GM23338 (cell line): Measurements from ENCODE around the gene PEAK3. TPM values are rescaled to one million over a fixed set of nuclear protein-coding genes. Genes with fewer than 3 reads are reported as not detected.

Experiments used
- ATAC-seq: fragments of 200-7000 bp; cut with Tn5 transposase; 3 replicates; pipeline ENCODE4 v1.9.1; 2020
- DNase-seq: peaks from one replicate; pipeline ENCODE4 v3.0.0-alpha.2; 2015; ENCODE audit warnings: low spot score
- H2AFZ ChIP-seq: fragments of 200-600 bp; sonication (generic); 2 replicates; pipeline ENCODE4 v1.8.0; 2016; ENCODE audit warnings: antibody characterized with exemption, mild to moderate bottlenecking, moderate library complexity
- H3F3A ChIP-seq: fragments of 200-600 bp; sonication (generic); replicated peaks from 2 replicates; pipeline ENCODE4 v1.8.0; 2017; ENCODE audit warnings: antibody characterized with exemption, mixed run types, low read depth
- H3K27ac ChIP-seq: fragments of 200-600 bp; sonication (generic); 2 replicates; pipeline ENCODE4 v1.6.1; 2016; ENCODE audit warnings: low read depth
- H3K27me3 ChIP-seq: fragments of 200-600 bp; sonication (generic); 2 replicates; pipeline ENCODE4 v1.8.0; 2016; ENCODE audit warnings: mild to moderate bottlenecking, mixed run types, moderate library complexity; ENCODE audit not compliant: insufficient read depth
- H3K36me3 ChIP-seq: fragments of 200-600 bp; sonication (generic); 2 replicates; pipeline ENCODE4 v1.8.0; 2016; ENCODE audit warnings: mild to moderate bottlenecking; ENCODE audit not compliant: insufficient read depth
- H3K4me1 ChIP-seq: fragments of 200-600 bp; sonication (generic); 2 replicates; pipeline ENCODE4 v1.8.0; 2016; ENCODE audit warnings: mild to moderate bottlenecking, moderate library complexity; ENCODE audit not compliant: insufficient read depth
- H3K4me2 ChIP-seq: fragments of 200-600 bp; sonication (generic); 2 replicates; pipeline ENCODE4 v1.7.1; 2017; ENCODE audit warnings: mixed run types
- H3K4me3 ChIP-seq: fragments of 200-600 bp; sonication (generic); 2 replicates; pipeline ENCODE4 v1.6.1; 2016; ENCODE audit warnings: mixed run types
- H3K79me2 ChIP-seq: fragments of 200-600 bp; sonication (generic); replicated peaks from 2 replicates; pipeline ENCODE4 v1.8.0; 2017; ENCODE audit warnings: mild to moderate bottlenecking; ENCODE audit not compliant: insufficient read depth
- H3K9me2 ChIP-seq: fragments of 200-600 bp; sonication (generic); 2 replicates; pipeline ENCODE4 v1.8.0; 2017; ENCODE audit not compliant: insufficient read depth
- H4K20me1 ChIP-seq: fragments of 200-600 bp; sonication (generic); replicated peaks from 2 replicates; pipeline ENCODE4 v1.8.0; 2017; ENCODE audit warnings: mild to moderate bottlenecking; ENCODE audit not compliant: insufficient read depth
- H3K27ac Mint-ChIP-seq: 2 replicates; pipeline ENCODE4 v1.8.0; 2020; ENCODE audit warnings: inconsistent platforms, mild to moderate bottlenecking, moderate library complexity, mixed read lengths
- H3K27me3 Mint-ChIP-seq: 3 replicates; pipeline ENCODE4 v1.8.0; 2022; ENCODE audit warnings: low read depth, mild to moderate bottlenecking, moderate library complexity, mixed read lengths, inconsistent platforms; ENCODE audit not compliant: insufficient read depth, poor library complexity
- H3K36me3 Mint-ChIP-seq: 3 replicates; pipeline ENCODE4 v1.8.0; 2021; ENCODE audit warnings: low read depth, mild to moderate bottlenecking, inconsistent platforms, moderate library complexity, mixed read lengths
- H3K4me1 Mint-ChIP-seq: 3 replicates; pipeline ENCODE4 v1.8.0; 2020; ENCODE audit warnings: mild to moderate bottlenecking, inconsistent platforms, mixed read lengths
- H3K4me3 Mint-ChIP-seq: 3 replicates; pipeline ENCODE4 v1.8.0; 2021; ENCODE audit warnings: moderate library complexity, mild to moderate bottlenecking, inconsistent platforms, mixed read lengths
- H3K9me3 Mint-ChIP-seq: 3 replicates; pipeline ENCODE4 v1.8.0; 2020; ENCODE audit warnings: moderate library complexity, mild to moderate bottlenecking, inconsistent platforms, mixed read lengths
- JUNB ChIP-seq: IDR thresholded peaks from one replicate; pipeline ENCODE4 v1.6.1; 2016; ENCODE audit warnings: antibody characterized with exemption; ENCODE audit not compliant: unreplicated experiment
- STAT1 ChIP-seq: IDR thresholded peaks from one replicate; pipeline ENCODE4 v1.6.1; 2016; ENCODE audit warnings: antibody characterized with exemption; ENCODE audit not compliant: unreplicated experiment
- ZNF114 ChIP-seq: fragments of 250-450 bp; sonication (Bioruptor Pico); IDR thresholded peaks from 2 replicates; pipeline ENCODE4 v1.5.0; 2020; ENCODE audit warnings: mild to moderate bottlenecking, moderate library complexity
- ZNF331 ChIP-seq: fragments of 250-450 bp; sonication (Bioruptor Pico); IDR thresholded peaks from 2 replicates; pipeline ENCODE4 v1.5.0; 2020; ENCODE audit warnings: low read depth, mild to moderate bottlenecking, moderate library complexity
- polyA plus RNA-seq: library from polyadenylated mRNA; unstranded; fragments of >200 nt; fragmentation: Nextera tagmentation; extraction: Ambion mirVana; gene quantifications from 2 replicates; pipeline ENCODE4 v1.2.1, GENCODE V29; 2016
- total RNA-seq: library from RNA; depleted of rRNA; stranded (reverse); fragments of >200 nt; shearing (Covaris generic); gene quantifications from 2 replicates; pipeline ENCODE4 v1.2.3, GENCODE V29; 2014
- TF ChIP-seq, protein P1 (sequence below): fragments of 250-450 bp; sonication (Bioruptor Pico); IDR thresholded peaks from 2 replicates; pipeline ENCODE4 v1.5.0; 2020; ENCODE audit warnings: mild to moderate bottlenecking, moderate library complexity
- TF ChIP-seq, protein P2 (sequence below), 2 experiments: fragments of 200-600 bp in 1 of 2; sonication (generic) in 1 of 2; conservative IDR thresholded peaks; 2 replicates each; pipeline versions ENCODE4 v1.5.1 to v1.6.1; 2016 to 2017; ENCODE audit warnings: antibody characterized with exemption in 2 of 2, low read depth in 2 of 2, mild to moderate bottlenecking in 2 of 2, moderate library complexity in 1 of 2

Gene PEAK3
- total and polyA plus RNA-seq, 2 experiments from 2014 or later, result not detected

- TF ChIP-seq, protein P1, sequence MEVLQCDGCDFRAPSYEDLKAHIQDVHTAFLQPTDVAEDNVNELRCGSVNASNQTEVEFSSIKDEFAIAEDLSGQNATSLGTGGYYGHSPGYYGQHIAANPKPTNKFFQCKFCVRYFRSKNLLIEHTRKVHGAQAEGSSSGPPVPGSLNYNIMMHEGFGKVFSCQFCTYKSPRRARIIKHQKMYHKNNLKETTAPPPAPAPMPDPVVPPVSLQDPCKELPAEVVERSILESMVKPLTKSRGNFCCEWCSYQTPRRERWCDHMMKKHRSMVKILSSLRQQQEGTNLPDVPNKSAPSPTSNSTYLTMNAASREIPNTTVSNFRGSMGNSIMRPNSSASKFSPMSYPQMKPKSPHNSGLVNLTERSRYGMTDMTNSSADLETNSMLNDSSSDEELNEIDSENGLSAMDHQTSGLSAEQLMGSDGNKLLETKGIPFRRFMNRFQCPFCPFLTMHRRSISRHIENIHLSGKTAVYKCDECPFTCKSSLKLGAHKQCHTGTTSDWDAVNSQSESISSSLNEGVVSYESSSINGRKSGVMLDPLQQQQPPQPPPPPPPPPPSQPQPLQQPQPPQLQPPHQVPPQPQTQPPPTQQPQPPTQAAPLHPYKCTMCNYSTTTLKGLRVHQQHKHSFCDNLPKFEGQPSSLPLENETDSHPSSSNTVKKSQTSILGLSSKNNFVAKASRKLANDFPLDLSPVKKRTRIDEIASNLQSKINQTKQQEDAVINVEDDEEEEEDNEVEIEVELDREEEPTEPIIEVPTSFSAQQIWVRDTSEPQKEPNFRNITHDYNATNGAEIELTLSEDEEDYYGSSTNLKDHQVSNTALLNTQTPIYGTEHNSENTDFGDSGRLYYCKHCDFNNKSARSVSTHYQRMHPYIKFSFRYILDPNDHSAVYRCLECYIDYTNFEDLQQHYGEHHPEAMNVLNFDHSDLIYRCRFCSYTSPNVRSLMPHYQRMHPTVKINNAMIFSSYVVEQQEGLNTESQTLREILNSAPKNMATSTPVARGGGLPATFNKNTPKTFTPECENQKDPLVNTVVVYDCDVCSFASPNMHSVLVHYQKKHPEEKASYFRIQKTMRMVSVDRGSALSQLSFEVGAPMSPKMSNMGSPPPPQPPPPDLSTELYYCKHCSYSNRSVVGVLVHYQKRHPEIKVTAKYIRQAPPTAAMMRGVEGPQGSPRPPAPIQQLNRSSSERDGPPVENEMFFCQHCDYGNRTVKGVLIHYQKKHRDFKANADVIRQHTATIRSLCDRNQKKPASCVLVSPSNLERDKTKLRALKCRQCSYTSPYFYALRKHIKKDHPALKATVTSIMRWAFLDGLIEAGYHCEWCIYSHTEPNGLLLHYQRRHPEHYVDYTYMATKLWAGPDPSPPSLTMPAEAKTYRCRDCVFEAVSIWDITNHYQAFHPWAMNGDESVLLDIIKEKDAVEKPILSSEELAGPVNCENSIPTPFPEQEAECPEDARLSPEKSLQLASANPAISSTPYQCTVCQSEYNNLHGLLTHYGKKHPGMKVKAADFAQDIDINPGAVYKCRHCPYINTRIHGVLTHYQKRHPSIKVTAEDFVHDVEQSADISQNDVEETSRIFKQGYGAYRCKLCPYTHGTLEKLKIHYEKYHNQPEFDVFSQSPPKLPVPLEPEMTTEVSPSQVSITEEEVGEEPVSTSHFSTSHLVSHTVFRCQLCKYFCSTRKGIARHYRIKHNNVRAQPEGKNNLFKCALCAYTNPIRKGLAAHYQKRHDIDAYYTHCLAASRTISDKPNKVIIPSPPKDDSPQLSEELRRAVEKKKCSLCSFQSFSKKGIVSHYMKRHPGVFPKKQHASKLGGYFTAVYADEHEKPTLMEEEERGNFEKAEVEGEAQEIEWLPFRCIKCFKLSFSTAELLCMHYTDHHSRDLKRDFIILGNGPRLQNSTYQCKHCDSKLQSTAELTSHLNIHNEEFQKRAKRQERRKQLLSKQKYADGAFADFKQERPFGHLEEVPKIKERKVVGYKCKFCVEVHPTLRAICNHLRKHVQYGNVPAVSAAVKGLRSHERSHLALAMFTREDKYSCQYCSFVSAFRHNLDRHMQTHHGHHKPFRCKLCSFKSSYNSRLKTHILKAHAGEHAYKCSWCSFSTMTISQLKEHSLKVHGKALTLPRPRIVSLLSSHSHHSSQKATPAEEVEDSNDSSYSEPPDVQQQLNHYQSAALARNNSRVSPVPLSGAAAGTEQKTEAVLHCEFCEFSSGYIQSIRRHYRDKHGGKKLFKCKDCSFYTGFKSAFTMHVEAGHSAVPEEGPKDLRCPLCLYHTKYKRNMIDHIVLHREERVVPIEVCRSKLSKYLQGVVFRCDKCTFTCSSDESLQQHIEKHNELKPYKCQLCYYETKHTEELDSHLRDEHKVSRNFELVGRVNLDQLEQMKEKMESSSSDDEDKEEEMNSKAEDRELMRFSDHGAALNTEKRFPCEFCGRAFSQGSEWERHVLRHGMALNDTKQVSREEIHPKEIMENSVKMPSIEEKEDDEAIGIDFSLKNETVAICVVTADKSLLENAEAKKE (CRISPR knock-in tag), result no peak
- no peak for TF ChIP-seq ZNF331
These were observed 4.6 kb upstream of the PEAK3 start (continued) for GRCh38 chr19:2286402-2287140.

- no peaks in the 10 kb centered on the region for H3K36me3 ChIP-seq
- H3K4me1 Mint-ChIP-seq, result peaks cover 6% of the 10 kb centered on the region
- H3K9me3 Mint-ChIP-seq, result peaks cover under 1% of the 10 kb centered on the region; the same call in 1 of the 3 replicates
- H3K4me2 ChIP-seq, result no peak overlapping the region
- H3F3A ChIP-seq, result 0 out of 2 replicates have a peak, but pooled peaks cover 2% of the 10 kb centered on the region
- H2AFZ ChIP-seq, result no peak overlapping the region
- no peak for DNase-seq
- H4K20me1 ChIP-seq, result no peaks in the 10 kb centered on the region
- ATAC-seq, result no peak
- H3K27ac Mint-ChIP-seq, result no peak overlapping the region
- no peak overlapping the region for H3K4me3 Mint-ChIP-seq
- H3K9me2 ChIP-seq, result no peaks in the 10 kb centered on the region
- H3K4me3 ChIP-seq, result no peak overlapping the region
- H3K27ac ChIP-seq, result no peak overlapping the region
- no peaks in the 10 kb centered on the region for H3K79me2 ChIP-seq
- H3K27me3 ChIP-seq, result peaks cover 39% of the 10 kb centered on the region
- no peaks in the 10 kb centered on the region for H3K4me1 ChIP-seq
- no peaks in the 10 kb centered on the region; the same call in 2 of the 3 replicates for H3K36me3 Mint-ChIP-seq
- H3K27me3 Mint-ChIP-seq, result peaks cover 28% of the 10 kb centered on the region
- TF ChIP-seq JUNB, result no peak
- TF ChIP-seq, protein P2, sequence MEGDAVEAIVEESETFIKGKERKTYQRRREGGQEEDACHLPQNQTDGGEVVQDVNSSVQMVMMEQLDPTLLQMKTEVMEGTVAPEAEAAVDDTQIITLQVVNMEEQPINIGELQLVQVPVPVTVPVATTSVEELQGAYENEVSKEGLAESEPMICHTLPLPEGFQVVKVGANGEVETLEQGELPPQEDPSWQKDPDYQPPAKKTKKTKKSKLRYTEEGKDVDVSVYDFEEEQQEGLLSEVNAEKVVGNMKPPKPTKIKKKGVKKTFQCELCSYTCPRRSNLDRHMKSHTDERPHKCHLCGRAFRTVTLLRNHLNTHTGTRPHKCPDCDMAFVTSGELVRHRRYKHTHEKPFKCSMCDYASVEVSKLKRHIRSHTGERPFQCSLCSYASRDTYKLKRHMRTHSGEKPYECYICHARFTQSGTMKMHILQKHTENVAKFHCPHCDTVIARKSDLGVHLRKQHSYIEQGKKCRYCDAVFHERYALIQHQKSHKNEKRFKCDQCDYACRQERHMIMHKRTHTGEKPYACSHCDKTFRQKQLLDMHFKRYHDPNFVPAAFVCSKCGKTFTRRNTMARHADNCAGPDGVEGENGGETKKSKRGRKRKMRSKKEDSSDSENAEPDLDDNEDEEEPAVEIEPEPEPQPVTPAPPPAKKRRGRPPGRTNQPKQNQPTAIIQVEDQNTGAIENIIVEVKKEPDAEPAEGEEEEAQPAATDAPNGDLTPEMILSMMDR (conservative IDR thresholded peaks at IDR 0.05; ENCODE audit: low read depth in 2 of 2), result no peak
- TF ChIP-seq STAT1, result no peak
- TF ChIP-seq ZNF114 (CRISPR knock-in tag), result no peak
- TF ChIP-seq, protein P1 (CRISPR knock-in tag), result no peak
These were observed 2.0 kb upstream of the PEAK3 start for GRCh38 chr19:2283835-2284507.
